PC-9 (cell line): ENCODE results near the gene PROM1. TPM values are rescaled to one million over a fixed set of nuclear protein-coding genes. Genes with fewer than 3 reads are reported as not detected.
A peak's percentile ranks its signal among the peaks of the same experiment; 100 is the strongest.

ENCODE experiments used
- BruUV-seq: library from RNA; stranded (reverse); fragments of 400-500 nt; replicated peaks from 2 replicates; lab custom pipeline; 2021; lab: Mats Ljungman, UMichigan
- CTCF ChIA-PET: fragments of 300-600 bp; sonication (Branson Sonifier 250); formaldehyde crosslinking; loops from one replicate; lab custom pipeline; 2022; ENCODE audit warnings: antibody characterized with exemption; lab: Charles Lee
- POLR2A ChIA-PET: fragments of 300-600 bp; sonication (Branson Sonifier 250); formaldehyde crosslinking; loops from one replicate; lab custom pipeline; 2022; ENCODE audit warnings: antibody characterized with exemption; ENCODE audit not compliant: unreplicated experiment; lab: Charles Lee
- DNase-seq, 2 experiments: peaks; one replicate each; pipeline versions ENCODE4 v3.0.0 to v3.0.0-alpha.2; 2015 to 2022; ENCODE audit warnings: mixed read lengths in 1 of 2
- H2AFZ ChIP-seq: fragments of 200-600 bp; sonication (generic); 2 replicates; pipeline ENCODE4 v1.8.1; 2017; ENCODE audit warnings: antibody characterized with exemption
- H3F3A ChIP-seq: fragments of 200-600 bp; sonication (generic); 2 replicates; pipeline ENCODE4 v1.8.1; 2017; ENCODE audit warnings: antibody characterized with exemption, mild to moderate bottlenecking, low read depth; ENCODE audit not compliant: insufficient read depth
- H3K27ac ChIP-seq: fragments of 200-600 bp; sonication (generic); 2 replicates; pipeline ENCODE4 v1.6.1; 2016; ENCODE audit warnings: mixed run types
- H3K27me3 ChIP-seq: fragments of 200-600 bp; sonication (generic); 2 replicates; pipeline ENCODE4 v1.6.1; 2016; ENCODE audit warnings: low read depth, mixed run types; ENCODE audit not compliant: insufficient read depth
- H3K36me3 ChIP-seq: fragments of 200-600 bp; sonication (generic); 2 replicates; pipeline ENCODE4 v1.6.1; 2016; ENCODE audit warnings: low read depth, mixed run types
- H3K4me1 ChIP-seq: fragments of 200-600 bp; sonication (generic); replicated peaks from 2 replicates; pipeline ENCODE4 v1.6.1; 2016; ENCODE audit warnings: mixed run types; ENCODE audit not compliant: insufficient read depth
- H3K4me2 ChIP-seq: fragments of 200-600 bp; sonication (generic); 2 replicates; pipeline ENCODE4 v1.6.1; 2017; ENCODE audit warnings: mixed run types
- H3K4me3 ChIP-seq: fragments of 200-600 bp; sonication (generic); 2 replicates; pipeline ENCODE4 v1.6.1; 2016; ENCODE audit warnings: mixed run types
- H3K79me2 ChIP-seq: fragments of 200-600 bp; sonication (generic); 2 replicates; pipeline ENCODE4 v1.6.1; 2017; ENCODE audit warnings: low read depth, mixed run types
- H3K9me2 ChIP-seq: fragments of 200-600 bp; sonication (generic); 2 replicates; pipeline ENCODE4 v1.8.1; 2017; ENCODE audit warnings: mild to moderate bottlenecking; ENCODE audit not compliant: insufficient read depth
- H3K9me3 ChIP-seq: fragments of 200-600 bp; sonication (generic); 2 replicates; pipeline ENCODE4 v1.8.1; 2016; ENCODE audit warnings: low read depth; ENCODE audit not compliant: insufficient read depth
- H4K20me1 ChIP-seq: fragments of 200-600 bp; sonication (generic); 2 replicates; pipeline ENCODE4 v1.8.1; 2017; ENCODE audit not compliant: insufficient read depth
- EZH2 ChIP-seq: fragments of 200-600 bp; sonication (generic); IDR thresholded peaks from 2 replicates; pipeline ENCODE4 v1.8.0; 2017; ENCODE audit warnings: antibody characterized with exemption, low read depth
- intact Hi-C: fragments of 100-400 bp; cut with micrococcal nuclease; formaldehyde crosslinking; loops from one replicate; pipeline ENCODE4 v1.10.0; 2022; ENCODE audit not compliant: unreplicated experiment
- total RNA-seq: library from RNA; stranded (reverse); gene quantifications from 2 replicates; pipeline ENCODE4 v1.2.3, GENCODE V29; 2021
- TF ChIP-seq, protein P1 (sequence below): fragments of 200-600 bp; sonication (generic); conservative IDR thresholded peaks from 2 replicates; pipeline ENCODE4 v1.6.1; 2017; ENCODE audit warnings: mixed run types, antibody characterized with exemption, mild to moderate bottlenecking, moderate library complexity

Gene PROM1
- total RNA-seq, 1 experiment from 2014 or later: not detected

GRCh38 chr4:15953625-15954024, 130.2 kb downstream of the PROM1 start:
- Histone ChIP-seq H3K4me3 (no peak overlapping the region), H3K4me2 (no peak overlapping the region), H3K79me2 (no peaks in the 10 kb centered on the region), H3K9me2 (no peaks in the 10 kb centered on the region), H3F3A (no peaks in the 10 kb centered on the region), H2AFZ (no peak overlapping the region), H3K9me3 (peaks cover 8% of the 10 kb centered on the region; the same call in 1 of the 2 replicates), H3K27ac (no peak overlapping the region), H3K36me3 (no peaks in the 10 kb centered on the region), H4K20me1 (no peaks in the 10 kb centered on the region), H3K4me1 (peaks cover 5% of the 10 kb centered on the region; the same call in 1 of the 2 replicates), H3K27me3 (no peaks in the 10 kb centered on the region)
- intact Hi-C loops: no loop called here
- no peak for TF ChIP-seq EZH2
- TF ChIP-seq, protein P1, sequence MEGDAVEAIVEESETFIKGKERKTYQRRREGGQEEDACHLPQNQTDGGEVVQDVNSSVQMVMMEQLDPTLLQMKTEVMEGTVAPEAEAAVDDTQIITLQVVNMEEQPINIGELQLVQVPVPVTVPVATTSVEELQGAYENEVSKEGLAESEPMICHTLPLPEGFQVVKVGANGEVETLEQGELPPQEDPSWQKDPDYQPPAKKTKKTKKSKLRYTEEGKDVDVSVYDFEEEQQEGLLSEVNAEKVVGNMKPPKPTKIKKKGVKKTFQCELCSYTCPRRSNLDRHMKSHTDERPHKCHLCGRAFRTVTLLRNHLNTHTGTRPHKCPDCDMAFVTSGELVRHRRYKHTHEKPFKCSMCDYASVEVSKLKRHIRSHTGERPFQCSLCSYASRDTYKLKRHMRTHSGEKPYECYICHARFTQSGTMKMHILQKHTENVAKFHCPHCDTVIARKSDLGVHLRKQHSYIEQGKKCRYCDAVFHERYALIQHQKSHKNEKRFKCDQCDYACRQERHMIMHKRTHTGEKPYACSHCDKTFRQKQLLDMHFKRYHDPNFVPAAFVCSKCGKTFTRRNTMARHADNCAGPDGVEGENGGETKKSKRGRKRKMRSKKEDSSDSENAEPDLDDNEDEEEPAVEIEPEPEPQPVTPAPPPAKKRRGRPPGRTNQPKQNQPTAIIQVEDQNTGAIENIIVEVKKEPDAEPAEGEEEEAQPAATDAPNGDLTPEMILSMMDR: no peak
- no peak for DNase-seq
- no TSS peak for BruUV-seq
- ChIA-PET POLR2A (no interaction called here), CTCF (no interaction called here)

GRCh38 chr4:15951781-15952180, 132.0 kb downstream of the PROM1 start:
- DNase-seq: no peak
- H3K27me3 ChIP-seq: no peaks in the 10 kb centered on the region
- H3K4me1 ChIP-seq: peaks cover 19% of the 10 kb centered on the region
- no peak overlapping the region for H3K27ac ChIP-seq
- peaks cover 8% of the 10 kb centered on the region; the same call in 1 of the 2 replicates for H3K9me3 ChIP-seq
- intact Hi-C loops: no loop called here
- H3K4me2 ChIP-seq: no peak overlapping the region
- no peaks in the 10 kb centered on the region for H3K79me2 ChIP-seq
- H4K20me1 ChIP-seq: no peaks in the 10 kb centered on the region
- no peaks in the 10 kb centered on the region for H3K9me2 ChIP-seq
- H2AFZ ChIP-seq: peak overlapping the region; percentile 48; the same call in 1 of the 2 replicates
- CTCF ChIA-PET: no interaction called here
- BruUV-seq: no TSS peak
- H3K4me3 ChIP-seq: no peak overlapping the region
- no peaks in the 10 kb centered on the region for H3K36me3 ChIP-seq
- POLR2A ChIA-PET: no interaction called here
- TF ChIP-seq, protein P1: no peak
- no peak for TF ChIP-seq EZH2
- no peaks in the 10 kb centered on the region for H3F3A ChIP-seq

GRCh38 chr4:15948826-15949225, 135.0 kb downstream of the PROM1 start:
- intact Hi-C loops: no loop called here
- Histone ChIP-seq H4K20me1 (no peaks in the 10 kb centered on the region), H3K79me2 (no peaks in the 10 kb centered on the region), H3K9me3 (no peaks in the 10 kb centered on the region), H3K9me2 (no peaks in the 10 kb centered on the region), H3K27me3 (no peaks in the 10 kb centered on the region), H3K36me3 (no peaks in the 10 kb centered on the region), H2AFZ (no peak overlapping the region), H3K27ac (no peak overlapping the region), H3K4me3 (no peak overlapping the region), H3K4me2 (no peak overlapping the region), H3F3A (no peaks in the 10 kb centered on the region), H3K4me1 (peaks cover 14% of the 10 kb centered on the region)
- no peak for TF ChIP-seq EZH2
- TF ChIP-seq, protein P1: no peak
- no peak for DNase-seq
- POLR2A ChIA-PET: interaction anchor here (0.7 kb wide), 1 partner anchor 43 kb away, joined by 4 read pairs; no protein-coding TSS in a partner anchor
- CTCF ChIA-PET: no interaction called here
- no TSS peak for BruUV-seq
